ENCODE data around the gene ZNF608.

ZNF608 gene

GRCh38 chr5:124740991-124741583, 5.4 kb downstream of the ZNF608 start:
- peaks cover 7% of the 10 kb centered on the region for H3K27me3 ChIP-seq (ENCODE audit: insufficient read depth, poor library complexity, severe bottlenecking)
- no peaks in the 10 kb centered on the region for H3K9me3 ChIP-seq (ENCODE audit: severe bottlenecking)
- H3K36me3 ChIP-seq (ENCODE audit: low read depth), result no peaks in the 10 kb centered on the region
- no peak for TF ChIP-seq CTCF (IDR thresholded peaks at IDR 0.05; ENCODE audit: poor library complexity, severe bottlenecking)
- DNase-seq (ENCODE audit: low spot score), result no peak
- H3K4me1 ChIP-seq (ENCODE audit: insufficient read depth, poor library complexity, severe bottlenecking), result peaks cover 44% of the 10 kb centered on the region
- peak; percentile 63 for ATAC-seq (ENCODE audit: low read depth)
- no peak overlapping the region for H3K4me3 ChIP-seq (ENCODE audit: severe bottlenecking)
- H3K27ac ChIP-seq (ENCODE audit: poor library complexity, severe bottlenecking), result peak overlapping the region; percentile 68

GRCh38 chr5:124740071-124740470, 6.4 kb downstream of the ZNF608 start:
- TF ChIP-seq CTCF (IDR thresholded peaks at IDR 0.05; ENCODE audit: poor library complexity, severe bottlenecking), result no peak
- H3K4me1 ChIP-seq (ENCODE audit: insufficient read depth, poor library complexity, severe bottlenecking), result peaks cover 34% of the 10 kb centered on the region
- ATAC-seq (ENCODE audit: low read depth) (no peak), DNase-seq (ENCODE audit: low spot score) (no peak)
- no peaks in the 10 kb centered on the region for H3K36me3 ChIP-seq (ENCODE audit: low read depth)
- no peak overlapping the region for H3K4me3 ChIP-seq (ENCODE audit: severe bottlenecking)
- H3K27ac ChIP-seq (ENCODE audit: poor library complexity, severe bottlenecking), result no peak overlapping the region
- no peaks in the 10 kb centered on the region for H3K27me3 ChIP-seq (ENCODE audit: insufficient read depth, poor library complexity, severe bottlenecking)
- no peaks in the 10 kb centered on the region for H3K9me3 ChIP-seq (ENCODE audit: severe bottlenecking)

- DNase-seq (ENCODE audit: low spot score) (no peak), ATAC-seq (ENCODE audit: low read depth) (no peak)
- Histone ChIP-seq H3K9me3 (ENCODE audit: severe bottlenecking) (no peaks in the 10 kb centered on the region), H3K27me3 (ENCODE audit: insufficient read depth, poor library complexity, severe bottlenecking) (no peaks in the 10 kb centered on the region), H3K4me3 (ENCODE audit: severe bottlenecking) (no peak overlapping the region), H3K4me1 (ENCODE audit: insufficient read depth, poor library complexity, severe bottlenecking) (peaks cover 33% of the 10 kb centered on the region), H3K27ac (ENCODE audit: poor library complexity, severe bottlenecking) (no peak overlapping the region), H3K36me3 (ENCODE audit: low read depth) (no peaks in the 10 kb centered on the region)
- TF ChIP-seq CTCF (IDR thresholded peaks at IDR 0.05; ENCODE audit: poor library complexity, severe bottlenecking), result no peak
Observed at GRCh38 chr5:124739634-124740025, 6.8 kb downstream of the ZNF608 start.

GRCh38 chr5:124738681-124739633, 7.5 kb downstream of the ZNF608 start:
- Histone ChIP-seq H3K4me1 (ENCODE audit: insufficient read depth, poor library complexity, severe bottlenecking) (peaks cover 33% of the 10 kb centered on the region), H3K9me3 (ENCODE audit: severe bottlenecking) (no peaks in the 10 kb centered on the region), H3K36me3 (ENCODE audit: low read depth) (no peaks in the 10 kb centered on the region), H3K27me3 (ENCODE audit: insufficient read depth, poor library complexity, severe bottlenecking) (no peaks in the 10 kb centered on the region), H3K27ac (ENCODE audit: poor library complexity, severe bottlenecking) (no peak overlapping the region), H3K4me3 (ENCODE audit: severe bottlenecking) (no peak overlapping the region)
- no peak for ATAC-seq (ENCODE audit: low read depth)
- no peak for DNase-seq (ENCODE audit: low spot score)
- TF ChIP-seq CTCF (IDR thresholded peaks at IDR 0.05; ENCODE audit: poor library complexity, severe bottlenecking), result no peak

Measured in RWPE2 (cell line).